Right lobe of liver (tissue), 6 donors: ENCODE measurements around the gene ITCH. TPM values are rescaled to one million over a fixed set of nuclear protein-coding genes. Genes with fewer than 3 reads are reported as not detected.

Experiments used
- ATAC-seq, 4 donors: fragments of 200-7000 bp; cut with Tn5 transposase; one replicate each; pipeline ENCODE4 v1.9.1; 2020; ENCODE audit warnings: mild to moderate bottlenecking in 4 of 4, moderate library complexity in 4 of 4
- DNase-seq, 3 donors: peaks; one replicate each; pipeline ENCODE4 v3.0.0-alpha.2; 2020
- H3K27ac ChIP-seq, 3 donors: fragments of 200-600 bp; one replicate each; pipeline ENCODE4 v1.8.0; 2022
- H3K27me3 ChIP-seq, 2 donors: fragments of 200-600 bp; one replicate each; pipeline ENCODE4 v1.8.0; 2022
- H3K36me3 ChIP-seq, 4 donors: fragments of 200-600 bp; sonication (generic) in 1 of 4; one replicate each; pipeline versions ENCODE4 v1.5.1 to v1.8.0; 2017 to 2022; ENCODE audit warnings: control low read depth in 1 of 4
- H3K4me1 ChIP-seq, 4 donors: fragments of 200-600 bp; sonication (generic) in 1 of 4; one replicate each; pipeline versions ENCODE4 v1.5.1 to v1.8.0; 2017 to 2022; ENCODE audit warnings: control low read depth in 1 of 4
- H3K4me3 ChIP-seq, 3 donors: fragments of 200-600 bp; one replicate each; pipeline ENCODE4 v1.8.0; 2022
- H3K9me3 ChIP-seq, 4 donors: fragments of 200-600 bp; sonication (generic) in 1 of 4; one replicate each; pipeline versions ENCODE4 v1.5.1 to v1.8.0; 2017 to 2022; ENCODE audit warnings: control low read depth in 1 of 4
- CTCF ChIP-seq, 4 donors: fragments of 200-600 bp in 3 of 4; fragments of 450-650 bp in 1 of 4; IDR thresholded peaks; one replicate each; pipeline versions ENCODE4 v1.5.1 to v1.8.0; 2016 to 2022; ENCODE audit warnings: antibody characterized with exemption in 4 of 4, mild to moderate bottlenecking in 2 of 4
- POLR2A ChIP-seq: fragments of 450-650 bp; IDR thresholded peaks from one replicate; pipeline ENCODE4 v1.6.1; 2017; ENCODE audit warnings: antibody characterized with exemption, mild to moderate bottlenecking
- WGBS: methylation state at CpG from one replicate; pipeline ENCODE4 v1.1.6; 2018; ENCODE audit warnings: low coverage, low lambda C conversion rate; ENCODE audit not compliant: insufficient coverage; ENCODE audit errors: missing lambda C conversion rate; 5-methylcytosine and 5-hydroxymethylcytosine counted together
- intact Hi-C, 2 donors: fragments of 100-400 bp; cut with DNase I; formaldehyde crosslinking; loops; one replicate each; pipeline versions ENCODE4 v1.11.2 to v1.14.1; 2022
- total RNA-seq, 6 experiments: library from RNA; depleted of rRNA in 2 of 6; stranded (reverse); fragments of >200 nt in 2 of 6; fragmentation: NEBNext Ultra II Directional in 3 of 6; extraction: Animal tissue kit (Norgen Biotek cat#: 25700) in 3 of 6; gene quantifications; one replicate each; pipeline versions ENCODE4 v1.1.0 to v1.2.4, GENCODE V29; 2016 to 2023
- donor health status: DM: no; HTN: yes; CAD: no.
- donor health status: DM: no; HTN: no; CAD: no.
- donor health status: DM: no; HTN: no; CAD: no.
- donor health status: DM: no; HTN: yes; CAD: no.
- donor health status: DM: no; HTN: yes; CAD: no.

Gene ITCH
- total RNA-seq, 6 experiments from 2014 or later, result 32.8 to 71.4 (median 44.1) TPM

GRCh38 chr20:34537651-34538050 is 174.6 kb downstream of the ITCH start:
- Histone ChIP-seq H3K27me3 (no peaks in the 10 kb centered on the region), H3K36me3 (peaks cover 0 to 57% (median 21%) of the 10 kb centered on the region in 4 donors), H3K4me3 (no peak overlapping the region), H3K9me3 (no peaks in the 10 kb centered on the region), H3K27ac (no peak overlapping the region), H3K4me1 (peaks cover 0 to 10% (median 2%) of the 10 kb centered on the region in 4 donors)
- no peak for TF ChIP-seq CTCF (IDR thresholded peaks at IDR 0.05)
- TF ChIP-seq POLR2A, result no peak
- DNase-seq (peak in 1 of 3 donors; percentile 44), ATAC-seq (peak in 1 of 4 donors; percentile 9)
- intact Hi-C loops, result loop anchor here in 1 of 2 donors (10.0 kb wide), 1 partner anchor 167 kb away; the partner anchor contains the start of gene TP53INP2
- WGBS, result 80% methylated on average over 4 of the region's 8 CpGs

- Histone ChIP-seq H3K27ac (no peak overlapping the region), H3K9me3 (no peaks in the 10 kb centered on the region), H3K4me3 (no peak overlapping the region), H3K36me3 (peaks cover 0 to 54% (median 21%) of the 10 kb centered on the region in 4 donors), H3K27me3 (no peaks in the 10 kb centered on the region), H3K4me1 (peaks cover 0 to 6% (median 2%) of the 10 kb centered on the region in 4 donors)
- intact Hi-C loops, result loop anchor here in 1 of 2 donors (10.0 kb wide), 1 partner anchor 166 kb away; the partner anchor contains the start of gene TP53INP2
- WGBS, result 17% methylated on average over 5 of the region's 5 CpGs
- peak; percentile 64 to 85 (median 82) for DNase-seq
- TF ChIP-seq CTCF (IDR thresholded peaks at IDR 0.05), result peak; percentile 84 to 93 (median 86)
- no peak for TF ChIP-seq POLR2A
- ATAC-seq, result peak; percentile 90 to 97 (median 92)
These were observed 175.6 kb downstream of the ITCH start for GRCh38 chr20:34538671-34539123.

- Histone ChIP-seq H3K4me1 (peaks cover 0 to 6% (median 2%) of the 10 kb centered on the region in 4 donors), H3K4me3 (no peak overlapping the region), H3K27ac (no peak overlapping the region), H3K9me3 (no peaks in the 10 kb centered on the region), H3K27me3 (no peaks in the 10 kb centered on the region), H3K36me3 (peaks cover 0 to 45% (median 18%) of the 10 kb centered on the region in 4 donors)
- no peak for ATAC-seq
- TF ChIP-seq POLR2A (no peak), CTCF (IDR thresholded peaks at IDR 0.05) (no peak)
- peak in 1 of 3 donors; percentile 8 for DNase-seq
- WGBS, result 97% methylated on average over 5 of the region's 8 CpGs
- intact Hi-C loops, result loop anchor here (10.0 kb wide), 1 partner anchor 165 kb away; the partner anchor contains the start of gene TP53INP2 (in 2 of the 2)
These were observed 176.7 kb downstream of the ITCH start for GRCh38 chr20:34539756-34540155.

- TF ChIP-seq CTCF (IDR thresholded peaks at IDR 0.05), result no peak
- no peak for TF ChIP-seq POLR2A
- H3K4me3 ChIP-seq, result no peak overlapping the region
- no peak overlapping the region for H3K27ac ChIP-seq
- H3K4me1 ChIP-seq, result peaks cover 0 to 6% (median 2%) of the 10 kb centered on the region in 4 donors
- H3K9me3 ChIP-seq, result no peaks in the 10 kb centered on the region
- peaks cover 0 to 35% (median 13%) of the 10 kb centered on the region in 4 donors for H3K36me3 ChIP-seq
- ATAC-seq, result no peak
- H3K27me3 ChIP-seq, result no peaks in the 10 kb centered on the region
- intact Hi-C loops, result loop anchor here in 1 of 2 donors (10.0 kb wide), 1 partner anchor 164 kb away; the partner anchor contains the start of gene TP53INP2
- WGBS, result 75% methylated on average over 12 of the region's 15 CpGs
- no peak for DNase-seq
These were observed 177.7 kb downstream of the ITCH start for GRCh38 chr20:34540596-34541263.
